SK-N-DZ (cell line): ENCODE data around the gene CD6.

Experiments
- small RNA-seq, 2 experiments: library from RNA; depleted of rRNA; stranded (forward); fragments of <200 nt; gene quantifications; one replicate each; pipeline ENCODE3, GENCODE V24; 2014

CD6 gene

Small RNA genes lying within 50 kb of the gene (small RNA-seq; reads per million reads assigned to genes)
- gene RNU6-933P: 0 reads per million in 2 experiments
